Endothelial cell of umbilical vein (primary cell): ENCODE measurements around the gene TIMM10. TPM values are rescaled to one million over a fixed set of nuclear protein-coding genes. Genes with fewer than 3 reads are reported as not detected.

Experiments
- BruUV-seq: library from RNA; stranded (reverse); fragments of 400-500 nt; replicated peaks from 2 replicates; lab custom pipeline; 2021; lab: Mats Ljungman, UMichigan
- CTCF ChIA-PET: fragments of 300-600, 350-600 bp; sonication (Branson Sonifier 250); formaldehyde crosslinking; loops from one replicate; lab custom pipeline; 2021; ENCODE audit warnings: antibody characterized with exemption, inconsistent platforms; lab: Charles Lee
- POLR2A ChIA-PET: fragments of 300-600, 350-600 bp; sonication (Branson Sonifier 250); formaldehyde crosslinking; loops from one replicate; lab custom pipeline; 2021; ENCODE audit warnings: antibody characterized with exemption, inconsistent platforms; lab: Charles Lee
- DNase-seq: peaks from one replicate; pipeline ENCODE4 v3.0.0-alpha.2; 2011; ENCODE audit warnings: low read depth, low spot score
- FAIRE-seq: peaks from 2 replicates; lab custom pipeline; 2011; peaks lifted over from hg19 to GRCh38; lab: Jason Lieb, UNC
- H2AFZ ChIP-seq: 2 replicates; pipeline ENCODE4 v1.6.0; 2012; ENCODE audit warnings: low read depth, low read length, control low read depth, inconsistent platforms
- H3K27ac ChIP-seq: 2 replicates; pipeline ENCODE4 v1.5.1; 2011; ENCODE audit warnings: low read depth, mild to moderate bottlenecking, control low read depth, low read length, moderate library complexity; ENCODE audit not compliant: insufficient read depth
- H3K27me3 ChIP-seq, 2 experiments: 2 replicates each; pipeline versions ENCODE4 v1.6.0 to v1.6.1; 2011; ENCODE audit warnings: low read length in 2 of 2, mixed read lengths in 1 of 2; ENCODE audit not compliant: control insufficient read depth in 2 of 2, insufficient read depth in 2 of 2
- H3K36me3 ChIP-seq, 2 experiments: 2 replicates in 1 of 2; 3 replicates in 1 of 2; pipeline ENCODE4 v1.5.1; 2011; ENCODE audit warnings: low read length in 2 of 2, mild to moderate bottlenecking in 1 of 2, moderate library complexity in 1 of 2; ENCODE audit not compliant: control insufficient read depth in 2 of 2, insufficient read depth in 2 of 2; ENCODE audit errors: extremely low read depth in 1 of 2
- H3K4me1 ChIP-seq: 3 replicates; pipeline ENCODE4 v1.5.1; 2011; ENCODE audit warnings: mild to moderate bottlenecking, low read length; ENCODE audit not compliant: control insufficient read depth, insufficient read depth; ENCODE audit errors: extremely low read depth
- H3K4me2 ChIP-seq: 2 replicates; pipeline ENCODE4 v1.6.1; 2011; ENCODE audit warnings: low read length, control low read depth, mixed read lengths; ENCODE audit not compliant: insufficient read depth
- H3K4me3 ChIP-seq, 3 experiments: fragments of 200-600 bp in 1 of 3; sonication (generic), shearing (Covaris generic) in 1 of 3; replicated peaks in 1 of 3; 2 replicates each; pipeline ENCODE4 v1.5.1; 2011 to 2016; ENCODE audit warnings: control low read depth in 3 of 3, low read length in 3 of 3, mild to moderate bottlenecking in 2 of 3, inconsistent platforms in 1 of 3, low read depth in 1 of 3, moderate library complexity in 1 of 3; ENCODE audit not compliant: insufficient read depth in 1 of 3
- H3K79me2 ChIP-seq: 2 replicates; pipeline ENCODE4 v1.6.0; 2012; ENCODE audit warnings: low read length, inconsistent platforms; ENCODE audit not compliant: control insufficient read depth, insufficient read depth
- H3K9ac ChIP-seq: replicated peaks from 2 replicates; pipeline ENCODE3; 2011; ENCODE audit warnings: low read length, control low read depth; ENCODE audit not compliant: insufficient read depth; ENCODE audit errors: extremely low read depth
- H3K9me1 ChIP-seq: replicated peaks from 3 replicates; pipeline ENCODE4 v1.6.0; 2011; ENCODE audit warnings: mild to moderate bottlenecking, low read length; ENCODE audit not compliant: control insufficient read depth, insufficient read depth; ENCODE audit errors: extremely low read depth
- H3K9me3 ChIP-seq: replicated peaks from 2 replicates; pipeline ENCODE4 v1.5.1; 2012; ENCODE audit warnings: low read length, inconsistent platforms; ENCODE audit not compliant: control insufficient read depth, insufficient read depth
- H4K20me1 ChIP-seq: replicated peaks from 2 replicates; pipeline ENCODE3; 2011; ENCODE audit warnings: mild to moderate bottlenecking, low read length; ENCODE audit not compliant: control insufficient read depth, insufficient read depth; ENCODE audit errors: extremely low read depth
- EZH2 ChIP-seq: IDR thresholded peaks from 2 replicates; pipeline ENCODE4 v1.6.1; 2012; ENCODE audit warnings: borderline replicate concordance, low read depth, mild to moderate bottlenecking, moderate library complexity, low read length, inconsistent platforms; ENCODE audit not compliant: severe bottlenecking
- FOS ChIP-seq: IDR thresholded peaks from 2 replicates; pipeline ENCODE4 v1.6.1; 2011; ENCODE audit warnings: mild to moderate bottlenecking, low read length, moderate library complexity, borderline replicate concordance; ENCODE audit not compliant: insufficient read depth
- GATA2 ChIP-seq: IDR thresholded peaks from 2 replicates; pipeline ENCODE4 v1.7.0; 2011; ENCODE audit warnings: low read depth, mild to moderate bottlenecking, moderate library complexity, mixed read lengths, low read length; ENCODE audit not compliant: insufficient read length, insufficient read depth
- JUN ChIP-seq: IDR thresholded peaks from 2 replicates; pipeline ENCODE4 v1.6.1; 2011; ENCODE audit warnings: borderline replicate concordance, low read depth; ENCODE audit not compliant: insufficient read length, insufficient read depth
- MYC ChIP-seq: IDR thresholded peaks from one replicate; pipeline ENCODE4 v1.6.1; 2011; ENCODE audit warnings: mild to moderate bottlenecking, low read depth, low read length
- POLR2A ChIP-seq: IDR thresholded peaks from 2 replicates; pipeline ENCODE4 v1.6.1; 2012; ENCODE audit warnings: low read depth, mild to moderate bottlenecking, control low read depth, low read length
- dilution Hi-C: fragments of 300-500 bp; cut with MboI; formaldehyde crosslinking; loops from one replicate; pipeline ENCODE4 v1.15.0; 2019; ENCODE audit warnings: low sequenced_read_pairs; ENCODE audit not compliant: extremely low pct_ligation_motif_present
- intact Hi-C: fragments of 100-400 bp; cut with micrococcal nuclease; formaldehyde crosslinking; loops from one replicate; pipeline ENCODE4 v1.10.0; 2022
- polyA plus RNA-seq, 4 experiments: library from polyadenylated mRNA; depleted of rRNA in 3 of 4; stranded (reverse) in 3 of 4; unstranded in 1 of 4; fragments of >200 nt; gene quantifications; 2 replicates each; pipeline versions ENCODE4 v1.2.1 to v1.2.3, GENCODE V29; 2011 to 2012; ENCODE audit warnings: missing spikeins in 1 of 4
- total RNA-seq: library from RNA; stranded (reverse); gene quantifications from 2 replicates; pipeline ENCODE4 v1.2.3, GENCODE V29; 2021
- TF ChIP-seq, protein P1 (sequence below), 2 donors: IDR thresholded peaks; 1 replicate in 1 of 2; 2 replicates in 1 of 2; pipeline ENCODE4 v1.5.1; 2011; ENCODE audit warnings: low read length in 2 of 2, mild to moderate bottlenecking in 2 of 2, moderate library complexity in 2 of 2, control low read depth in 1 of 2, inconsistent platforms in 1 of 2, low read depth in 1 of 2; ENCODE audit not compliant: insufficient read depth in 1 of 2; ENCODE audit errors: extremely low read depth in 1 of 2
- TF ChIP-seq, protein P2 (sequence below): IDR thresholded peaks from 2 replicates; pipeline ENCODE4 v1.6.1; 2011; ENCODE audit not compliant: insufficient read depth, insufficient read length

TIMM10 gene
- total and polyA plus RNA-seq, 2 donors (not counting 3 experiments of a cell fraction or from before 2014, with no cell fraction given) = 64.2 to 128 TPM

DNA sequence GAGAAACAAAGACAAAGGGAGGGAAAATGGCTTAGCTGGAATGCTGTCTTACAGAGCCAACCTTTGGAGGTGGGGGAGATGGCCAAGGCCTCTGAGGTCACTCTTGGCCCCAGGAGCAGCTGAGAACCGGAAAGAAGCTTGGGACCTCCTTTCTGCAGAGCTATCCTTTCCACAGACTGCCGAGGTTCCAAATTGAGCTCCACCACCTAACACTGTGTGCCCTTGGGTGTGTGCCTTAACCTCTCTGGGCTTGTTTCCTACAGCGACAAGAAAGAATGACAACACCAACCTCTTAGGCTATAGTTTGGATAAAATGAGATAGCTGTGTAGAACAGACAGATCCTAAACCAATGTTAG is 47.0 kb downstream of the TIMM10 start:
- H2AFZ ChIP-seq = no peak overlapping the region
- no peaks in the 10 kb centered on the region for H3K79me2 ChIP-seq
- no peak overlapping the region for H3K4me3 ChIP-seq
- peaks cover 3 to 4% of the 10 kb centered on the region in 2 experiments for H3K27me3 ChIP-seq
- no peaks in the 10 kb centered on the region for H4K20me1 ChIP-seq
- CTCF ChIA-PET = interaction anchor here (1.0 to 9.9 kb wide), 10 partner anchors 9 to 138 kb away, joined by 3 to 152 read pairs (median 6); partner anchors contain the start of gene RTN4RL2
- dilution Hi-C loops = no loop called here
- no peaks in the 10 kb centered on the region for H3K9me3 ChIP-seq
- H3K4me1 ChIP-seq = peaks cover 3% of the 10 kb centered on the region
- intact Hi-C loops = loop anchor here (1.0 kb wide), 1 partner anchor 25 kb away; no protein-coding TSS in a partner anchor
- no TSS peak for BruUV-seq
- H3K9ac ChIP-seq = no peak overlapping the region
- FAIRE-seq (no peak), DNase-seq (no peak)
- POLR2A ChIA-PET = no interaction called here
- no peaks in the 10 kb centered on the region for H3K9me1 ChIP-seq
- no peak overlapping the region for H3K27ac ChIP-seq
- H3K4me2 ChIP-seq = no peak overlapping the region
- TF ChIP-seq, protein P1, sequence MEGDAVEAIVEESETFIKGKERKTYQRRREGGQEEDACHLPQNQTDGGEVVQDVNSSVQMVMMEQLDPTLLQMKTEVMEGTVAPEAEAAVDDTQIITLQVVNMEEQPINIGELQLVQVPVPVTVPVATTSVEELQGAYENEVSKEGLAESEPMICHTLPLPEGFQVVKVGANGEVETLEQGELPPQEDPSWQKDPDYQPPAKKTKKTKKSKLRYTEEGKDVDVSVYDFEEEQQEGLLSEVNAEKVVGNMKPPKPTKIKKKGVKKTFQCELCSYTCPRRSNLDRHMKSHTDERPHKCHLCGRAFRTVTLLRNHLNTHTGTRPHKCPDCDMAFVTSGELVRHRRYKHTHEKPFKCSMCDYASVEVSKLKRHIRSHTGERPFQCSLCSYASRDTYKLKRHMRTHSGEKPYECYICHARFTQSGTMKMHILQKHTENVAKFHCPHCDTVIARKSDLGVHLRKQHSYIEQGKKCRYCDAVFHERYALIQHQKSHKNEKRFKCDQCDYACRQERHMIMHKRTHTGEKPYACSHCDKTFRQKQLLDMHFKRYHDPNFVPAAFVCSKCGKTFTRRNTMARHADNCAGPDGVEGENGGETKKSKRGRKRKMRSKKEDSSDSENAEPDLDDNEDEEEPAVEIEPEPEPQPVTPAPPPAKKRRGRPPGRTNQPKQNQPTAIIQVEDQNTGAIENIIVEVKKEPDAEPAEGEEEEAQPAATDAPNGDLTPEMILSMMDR (IDR thresholded peaks at IDR 0.05; ENCODE audit: extremely low read depth in 1 of 2, insufficient read depth in 1 of 2, low read depth in 1 of 2, low read length in 2 of 2) = no peak
- TF ChIP-seq EZH2 = no peak
- no peak for TF ChIP-seq GATA2
- no peak for TF ChIP-seq FOS
- TF ChIP-seq, protein P2, sequence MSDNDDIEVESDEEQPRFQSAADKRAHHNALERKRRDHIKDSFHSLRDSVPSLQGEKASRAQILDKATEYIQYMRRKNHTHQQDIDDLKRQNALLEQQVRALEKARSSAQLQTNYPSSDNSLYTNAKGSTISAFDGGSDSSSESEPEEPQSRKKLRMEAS = no peak
- no peak for TF ChIP-seq POLR2A
- no peak for TF ChIP-seq JUN
- no peak for TF ChIP-seq MYC
- H3K36me3 ChIP-seq = peaks cover 0 to 2% of the 10 kb centered on the region in 2 experiments
